ENCODE measurements around the gene AMMECR1. TPM values are rescaled to one million over a fixed set of nuclear protein-coding genes. Genes with fewer than 3 reads are reported as not detected.
"Not testable (repeated sequence)": the region's sequence is repeated elsewhere in the genome, so short reads cannot be mapped to it uniquely, and the experiment has no call there.

AMMECR1 gene
- total RNA-seq, 1 donor from 2014 or later: 16.1 TPM

GRCh38 chrX:110159235-110159634, 158.7 kb downstream of the AMMECR1 start:
- Mint-ChIP-seq H3K9me3 (ENCODE audit: unreplicated experiment) (no peaks in the 10 kb centered on the region), H3K27ac (ENCODE audit: unreplicated experiment) (no peak overlapping the region), H3K36me3 (ENCODE audit: low read depth, unreplicated experiment) (no peaks in the 10 kb centered on the region), H3K4me3 (ENCODE audit: unreplicated experiment) (no peak overlapping the region), H3K27me3 (ENCODE audit: unreplicated experiment) (peaks cover 1% of the 10 kb centered on the region), H3K4me1 (ENCODE audit: unreplicated experiment) (peaks cover 10% of the 10 kb centered on the region)
- no peak for DNase-seq (ENCODE audit: low spot score)
- TF ChIP-seq, protein P1, sequence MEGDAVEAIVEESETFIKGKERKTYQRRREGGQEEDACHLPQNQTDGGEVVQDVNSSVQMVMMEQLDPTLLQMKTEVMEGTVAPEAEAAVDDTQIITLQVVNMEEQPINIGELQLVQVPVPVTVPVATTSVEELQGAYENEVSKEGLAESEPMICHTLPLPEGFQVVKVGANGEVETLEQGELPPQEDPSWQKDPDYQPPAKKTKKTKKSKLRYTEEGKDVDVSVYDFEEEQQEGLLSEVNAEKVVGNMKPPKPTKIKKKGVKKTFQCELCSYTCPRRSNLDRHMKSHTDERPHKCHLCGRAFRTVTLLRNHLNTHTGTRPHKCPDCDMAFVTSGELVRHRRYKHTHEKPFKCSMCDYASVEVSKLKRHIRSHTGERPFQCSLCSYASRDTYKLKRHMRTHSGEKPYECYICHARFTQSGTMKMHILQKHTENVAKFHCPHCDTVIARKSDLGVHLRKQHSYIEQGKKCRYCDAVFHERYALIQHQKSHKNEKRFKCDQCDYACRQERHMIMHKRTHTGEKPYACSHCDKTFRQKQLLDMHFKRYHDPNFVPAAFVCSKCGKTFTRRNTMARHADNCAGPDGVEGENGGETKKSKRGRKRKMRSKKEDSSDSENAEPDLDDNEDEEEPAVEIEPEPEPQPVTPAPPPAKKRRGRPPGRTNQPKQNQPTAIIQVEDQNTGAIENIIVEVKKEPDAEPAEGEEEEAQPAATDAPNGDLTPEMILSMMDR (IDR thresholded peaks at IDR 0.05; ENCODE audit: unreplicated experiment): no peak

DNA sequence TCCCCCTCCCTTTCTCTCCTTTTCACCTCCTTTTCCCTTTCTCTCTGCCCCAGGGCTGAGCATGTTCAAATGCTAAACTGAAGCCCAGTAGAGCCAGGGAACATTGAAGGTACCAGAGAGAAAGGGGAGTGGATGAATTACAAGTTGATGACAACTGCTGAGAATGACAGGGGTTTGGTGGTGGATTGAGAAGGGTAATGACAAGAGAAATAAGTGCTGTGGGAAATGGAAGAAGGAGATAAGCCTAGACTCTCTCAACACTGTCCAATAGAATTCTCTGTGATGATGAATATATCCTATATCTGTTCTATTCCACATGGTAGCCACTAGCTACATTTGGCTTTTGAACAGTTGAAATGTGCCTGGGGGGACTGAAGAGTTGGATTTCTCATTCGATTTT, 160.4 kb downstream of the AMMECR1 start:
- peaks cover 10% of the 10 kb centered on the region for H3K4me1 Mint-ChIP-seq (ENCODE audit: unreplicated experiment)
- no peak overlapping the region for H3K4me3 Mint-ChIP-seq (ENCODE audit: unreplicated experiment)
- DNase-seq (ENCODE audit: low spot score): no peak
- no peak overlapping the region for H3K27ac Mint-ChIP-seq (ENCODE audit: unreplicated experiment)
- H3K9me3 Mint-ChIP-seq (ENCODE audit: unreplicated experiment): no peaks in the 10 kb centered on the region
- H3K27me3 Mint-ChIP-seq (ENCODE audit: unreplicated experiment): peaks cover 1% of the 10 kb centered on the region
- no peaks in the 10 kb centered on the region for H3K36me3 Mint-ChIP-seq (ENCODE audit: low read depth, unreplicated experiment)
- TF ChIP-seq, protein P1 (IDR thresholded peaks at IDR 0.05; ENCODE audit: unreplicated experiment): no peak

DNA sequence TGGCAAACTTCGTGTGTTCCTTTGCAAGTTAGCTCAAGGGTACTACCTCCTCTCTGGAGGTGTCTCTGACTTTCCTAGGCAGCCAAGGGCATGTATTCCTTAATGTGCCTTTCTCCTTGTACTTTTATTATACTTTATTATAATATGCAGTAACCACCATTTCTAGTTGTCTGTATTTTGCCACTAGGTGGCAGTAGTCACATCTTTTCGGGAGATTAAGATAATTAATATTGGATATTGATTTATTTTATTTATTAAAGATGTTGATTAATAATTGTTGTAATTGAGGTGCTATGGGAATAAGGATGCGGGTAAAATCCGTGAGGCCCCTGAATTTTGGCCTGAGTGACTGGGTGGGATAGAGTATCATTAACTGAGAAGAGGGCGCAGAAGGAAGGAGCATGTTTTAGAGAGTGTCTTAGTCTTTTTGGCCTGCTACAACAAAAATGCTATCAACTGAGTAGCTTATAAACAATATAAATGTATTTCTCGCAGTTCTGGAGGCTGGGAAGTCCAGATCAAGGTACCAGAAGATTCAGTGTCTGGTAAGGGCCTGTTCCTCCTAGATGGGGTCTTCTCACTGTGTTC, 161.6 kb downstream of the AMMECR1 start:
- TF ChIP-seq, protein P1 (IDR thresholded peaks at IDR 0.05; ENCODE audit: unreplicated experiment): peak; percentile 48
- DNase-seq (ENCODE audit: low spot score): no peak
- H3K27ac Mint-ChIP-seq (ENCODE audit: unreplicated experiment): no peak overlapping the region
- peaks cover 10% of the 10 kb centered on the region for H3K4me1 Mint-ChIP-seq (ENCODE audit: unreplicated experiment)
- no peaks in the 10 kb centered on the region for H3K36me3 Mint-ChIP-seq (ENCODE audit: low read depth, unreplicated experiment)
- H3K9me3 Mint-ChIP-seq (ENCODE audit: unreplicated experiment): no peaks in the 10 kb centered on the region
- H3K4me3 Mint-ChIP-seq (ENCODE audit: unreplicated experiment): no peak overlapping the region
- peaks cover 1% of the 10 kb centered on the region for H3K27me3 Mint-ChIP-seq (ENCODE audit: unreplicated experiment)

GRCh38 chrX:110155759-110156158, 162.1 kb downstream of the AMMECR1 start:
- Mint-ChIP-seq H3K36me3 (ENCODE audit: low read depth, unreplicated experiment) (no peaks in the 10 kb centered on the region), H3K9me3 (ENCODE audit: unreplicated experiment) (no peaks in the 10 kb centered on the region), H3K4me3 (ENCODE audit: unreplicated experiment) (no peak overlapping the region), H3K27ac (ENCODE audit: unreplicated experiment) (peak overlapping the region; percentile 87), H3K27me3 (ENCODE audit: unreplicated experiment) (peaks cover 1% of the 10 kb centered on the region), H3K4me1 (ENCODE audit: unreplicated experiment) (peaks cover 10% of the 10 kb centered on the region)
- DNase-seq (ENCODE audit: low spot score): no peak
- TF ChIP-seq, protein P1 (IDR thresholded peaks at IDR 0.05; ENCODE audit: unreplicated experiment): no peak

DNA sequence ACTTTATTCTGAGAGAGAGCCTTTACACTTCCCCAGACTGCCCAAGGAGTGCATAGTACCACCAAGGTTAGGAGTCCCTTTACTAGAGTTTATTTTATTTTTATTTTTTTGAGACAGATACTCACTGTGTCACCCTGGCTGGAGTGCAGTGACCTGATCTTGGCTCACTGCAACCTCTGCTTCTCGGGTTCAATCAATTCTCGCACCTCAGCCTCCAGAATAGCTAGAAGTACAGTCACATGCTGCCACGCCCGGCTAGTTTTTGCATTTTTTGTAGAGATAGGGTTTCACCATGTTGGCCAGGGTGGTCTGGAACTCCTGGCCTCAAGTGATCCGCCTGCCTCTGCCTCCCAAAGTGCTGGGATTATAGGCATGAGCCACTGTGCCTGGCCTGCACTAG, 163.6 kb downstream of the AMMECR1 start:
- not testable (repeated sequence) for H3K27ac Mint-ChIP-seq (ENCODE audit: unreplicated experiment); H3K36me3 Mint-ChIP-seq (ENCODE audit: low read depth, unreplicated experiment); H3K4me3 Mint-ChIP-seq (ENCODE audit: unreplicated experiment); H3K27me3 Mint-ChIP-seq (ENCODE audit: unreplicated experiment); H3K9me3 Mint-ChIP-seq (ENCODE audit: unreplicated experiment); DNase-seq (ENCODE audit: low spot score); H3K4me1 Mint-ChIP-seq (ENCODE audit: unreplicated experiment)
